ENCODE data around the gene CADM2.

Gene CADM2

GRCh38 chr3:84983490-84983889 is 24.7 kb downstream of the CADM2 start:
- FAIRE-seq (no peak), DNase-seq (ENCODE audit: insufficient read length, low spot score) (no peak)

GRCh38 chr3:84984429-84984828 is 25.6 kb downstream of the CADM2 start:
- no peak for DNase-seq (ENCODE audit: insufficient read length, low spot score)
- FAIRE-seq = no peak

- DNase-seq (ENCODE audit: insufficient read length, low spot score) (no peak), FAIRE-seq (no peak)
Observed at GRCh38 chr3:84985795-84986194, 27.0 kb downstream of the CADM2 start.

- DNase-seq (ENCODE audit: insufficient read length, low spot score) = no peak
Observed at GRCh38 chr3:84987706-84988504, 29.1 kb downstream of the CADM2 start.

GRCh38 chr3:84989102-84989501 is 30.3 kb downstream of the CADM2 start:
- DNase-seq (ENCODE audit: insufficient read length, low spot score) (no peak), FAIRE-seq (no peak)

More at GRCh38 chr3:84987706-84988504, 29.1 kb downstream of the CADM2 start:
- FAIRE-seq = no peak

GRCh38 chr3:84991422-84991900 is 32.7 kb downstream of the CADM2 start:
- DNase-seq (ENCODE audit: insufficient read length, low spot score) (no peak), FAIRE-seq (no peak)

- DNase-seq (ENCODE audit: insufficient read length, low spot score) = no peak
Observed at GRCh38 chr3:84993956-84994355, 35.2 kb downstream of the CADM2 start.

GRCh38 chr3:84998545-84998944 is 39.8 kb downstream of the CADM2 start:
- no peak for FAIRE-seq

More at GRCh38 chr3:84993956-84994355, 35.2 kb downstream of the CADM2 start:
- FAIRE-seq = no peak

GRCh38 chr3:85003479-85003878 is 44.7 kb downstream of the CADM2 start:
- FAIRE-seq (no peak), DNase-seq (ENCODE audit: insufficient read length, low spot score) (no peak)

More at GRCh38 chr3:84998545-84998944, 39.8 kb downstream of the CADM2 start:
- DNase-seq (ENCODE audit: insufficient read length, low spot score) = no peak

- FAIRE-seq (no peak), DNase-seq (ENCODE audit: insufficient read length, low spot score) (no peak)
Observed at GRCh38 chr3:85004147-85004546, 45.4 kb downstream of the CADM2 start.

GRCh38 chr3:85005946-85006345 is 47.2 kb downstream of the CADM2 start:
- no peak for FAIRE-seq
- DNase-seq (ENCODE audit: insufficient read length, low spot score) = no peak

- FAIRE-seq = no peak
Observed at GRCh38 chr3:85007195-85008094, 48.7 kb downstream of the CADM2 start.

GRCh38 chr3:85020828-85021227 is 62.0 kb downstream of the CADM2 start:
- no peak for FAIRE-seq

More at GRCh38 chr3:85007195-85008094, 48.7 kb downstream of the CADM2 start:
- DNase-seq (ENCODE audit: insufficient read length, low spot score) = no peak

GRCh38 chr3:85030052-85030451 is 71.3 kb downstream of the CADM2 start:
- no peak for FAIRE-seq
- DNase-seq (ENCODE audit: insufficient read length, low spot score) = no peak

More at GRCh38 chr3:85020828-85021227, 62.0 kb downstream of the CADM2 start:
- DNase-seq (ENCODE audit: insufficient read length, low spot score) = no peak

- DNase-seq (ENCODE audit: insufficient read length, low spot score) = no peak
- no peak for FAIRE-seq
Observed at GRCh38 chr3:85037203-85037602, 78.4 kb downstream of the CADM2 start.

- DNase-seq (ENCODE audit: insufficient read length, low spot score) (no peak), FAIRE-seq (no peak)
Observed at GRCh38 chr3:85041001-85041400, 82.2 kb downstream of the CADM2 start.

- DNase-seq (ENCODE audit: insufficient read length, low spot score) = no peak
- no peak for FAIRE-seq
Observed at GRCh38 chr3:85041562-85042055, 82.8 kb downstream of the CADM2 start.

- FAIRE-seq = no peak
- no peak for DNase-seq (ENCODE audit: insufficient read length, low spot score)
Observed at GRCh38 chr3:85050821-85051220, 92.0 kb downstream of the CADM2 start.

- no peak for FAIRE-seq
- no peak for DNase-seq (ENCODE audit: insufficient read length, low spot score)
Observed at GRCh38 chr3:85051786-85052185, 93.0 kb downstream of the CADM2 start.

- DNase-seq (ENCODE audit: insufficient read length, low spot score) (no peak), FAIRE-seq (no peak)
Observed at GRCh38 chr3:85053626-85054025, 94.8 kb downstream of the CADM2 start.

GRCh38 chr3:85054579-85054978 is 95.8 kb downstream of the CADM2 start:
- FAIRE-seq (no peak), DNase-seq (ENCODE audit: insufficient read length, low spot score) (no peak)
